Fibroblast of peridontal ligament (primary cell): ENCODE results near the gene STK40.

Source experiments
- DNase-seq: peaks from one replicate; pipeline ENCODE4 v3.0.0-alpha.2; 2010; ENCODE audit errors: extremely low read depth

STK40 gene

DNA sequence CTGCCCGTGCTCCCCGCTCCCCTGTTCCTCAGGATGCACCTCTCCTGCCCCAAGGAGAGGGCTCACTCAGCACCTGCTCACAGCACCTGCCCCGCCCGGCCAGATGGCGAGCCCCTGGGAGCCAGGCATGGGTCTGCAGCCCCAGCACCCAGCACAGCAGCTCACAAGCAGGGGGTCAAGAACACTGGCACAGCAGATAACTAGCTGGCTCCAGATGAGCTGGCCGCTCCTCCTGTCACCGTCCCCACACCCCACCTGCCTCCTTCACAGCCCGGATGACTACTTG, 41.4 kb downstream of the STK40 start:
- no peak for DNase-seq

DNA sequence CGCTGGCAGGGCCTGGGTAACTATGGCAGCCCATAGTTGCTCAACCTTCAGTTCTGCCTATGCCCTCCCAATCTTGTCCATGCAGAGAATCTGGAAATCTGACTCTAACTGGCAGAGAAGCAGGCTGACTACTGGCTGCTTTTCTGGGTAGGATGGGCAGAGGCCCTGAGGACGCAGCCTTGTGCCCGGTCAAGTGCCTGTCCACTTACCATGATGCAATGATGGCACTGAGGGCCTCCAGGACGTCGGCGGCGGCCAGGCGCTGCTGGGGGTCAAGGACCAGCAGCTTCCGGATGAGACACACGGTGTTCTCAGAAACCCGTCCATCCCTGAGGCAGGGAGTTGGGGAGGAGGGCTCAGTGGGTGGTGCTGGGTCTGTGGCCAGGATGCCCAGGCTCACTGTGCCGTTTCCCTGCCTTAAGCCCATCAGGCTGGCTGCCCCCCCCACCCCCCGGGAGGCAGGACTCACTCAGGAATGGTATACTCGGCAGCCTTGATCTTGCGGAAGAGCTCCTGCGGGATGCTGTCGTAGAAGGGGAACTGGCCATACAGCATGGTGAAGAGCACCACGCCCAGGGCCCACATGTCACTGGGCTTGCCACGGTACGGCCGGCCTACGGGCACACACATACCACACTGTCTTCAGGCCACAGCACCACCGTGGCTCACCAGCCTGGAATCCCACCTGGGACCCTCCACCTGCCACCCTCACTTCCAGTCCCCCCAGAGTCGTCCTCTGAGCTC, 41.9 kb downstream of the STK40 start:
- no peak for DNase-seq

DNA sequence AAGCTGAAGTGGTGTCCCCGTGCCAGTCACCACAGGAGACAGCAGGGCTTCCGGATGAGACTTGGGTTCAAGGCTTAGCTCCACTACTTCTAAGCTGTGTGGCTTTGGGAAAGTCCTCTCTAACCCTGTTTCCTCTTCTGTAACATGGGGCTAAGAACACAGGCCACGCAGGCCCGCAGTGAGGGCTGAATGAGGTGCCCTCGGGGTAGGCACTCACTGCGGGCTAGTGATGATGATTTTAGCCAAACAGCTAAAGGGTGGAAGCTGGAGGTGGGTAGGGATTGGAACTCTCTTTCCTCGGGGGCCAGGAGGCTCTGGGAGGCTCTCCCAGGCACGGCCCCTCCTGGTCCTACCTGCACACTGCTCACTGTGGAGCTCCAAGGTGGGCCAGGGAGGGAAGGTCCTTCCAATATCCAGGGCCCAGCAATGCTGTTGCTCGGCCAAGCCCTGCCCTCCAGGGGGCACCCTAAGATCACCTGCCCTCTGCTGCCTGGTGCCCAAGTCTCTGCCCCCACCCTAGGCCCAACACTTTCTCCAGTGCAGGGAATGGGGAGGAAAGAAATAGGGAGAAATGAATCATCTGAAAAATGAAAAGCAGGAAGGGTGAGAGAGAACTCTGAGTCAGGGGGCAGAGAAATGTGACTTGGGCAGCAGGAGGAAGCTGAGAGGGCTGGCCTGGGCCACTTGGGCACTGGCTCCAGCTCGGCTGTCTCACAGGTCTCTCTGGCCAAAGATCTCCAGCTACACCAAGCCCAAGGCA, 43.1 kb downstream of the STK40 start:
- DNase-seq: peak; percentile 67

DNA sequence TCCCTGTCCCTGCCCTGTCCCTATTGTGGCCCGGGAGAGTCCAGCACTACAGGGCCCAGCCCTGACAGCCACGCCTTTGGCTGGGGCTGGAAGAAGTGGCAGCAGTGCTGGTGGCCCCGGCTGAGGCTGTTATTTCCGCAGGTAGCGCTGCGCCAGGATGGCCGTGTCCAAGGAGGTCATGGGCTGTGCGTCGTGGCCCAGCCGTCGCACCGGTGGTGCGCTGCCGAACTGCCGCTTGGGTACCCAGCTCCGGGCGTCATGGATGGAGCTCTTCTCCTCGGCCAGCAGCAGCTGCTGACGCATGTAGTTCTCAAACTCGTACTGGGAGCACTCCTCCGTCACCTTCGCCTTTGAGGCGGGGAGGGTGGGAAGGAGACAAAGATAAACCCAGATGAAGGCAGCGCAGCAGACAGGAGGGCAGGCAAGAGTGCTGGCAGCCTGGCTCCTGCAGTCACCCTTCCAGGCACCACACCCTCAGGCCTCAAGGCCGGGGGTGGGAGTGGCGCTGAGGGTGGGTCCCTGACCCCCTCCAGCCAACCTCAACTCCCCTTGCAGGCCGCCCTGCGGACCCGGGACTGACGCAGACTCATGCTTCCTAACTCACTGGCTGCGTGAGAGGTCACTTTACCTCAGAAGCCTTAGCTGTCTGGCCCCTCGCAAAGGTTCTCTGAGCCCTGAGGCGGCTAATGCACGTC, 44.0 kb downstream of the STK40 start:
- DNase-seq: no peak

DNA sequence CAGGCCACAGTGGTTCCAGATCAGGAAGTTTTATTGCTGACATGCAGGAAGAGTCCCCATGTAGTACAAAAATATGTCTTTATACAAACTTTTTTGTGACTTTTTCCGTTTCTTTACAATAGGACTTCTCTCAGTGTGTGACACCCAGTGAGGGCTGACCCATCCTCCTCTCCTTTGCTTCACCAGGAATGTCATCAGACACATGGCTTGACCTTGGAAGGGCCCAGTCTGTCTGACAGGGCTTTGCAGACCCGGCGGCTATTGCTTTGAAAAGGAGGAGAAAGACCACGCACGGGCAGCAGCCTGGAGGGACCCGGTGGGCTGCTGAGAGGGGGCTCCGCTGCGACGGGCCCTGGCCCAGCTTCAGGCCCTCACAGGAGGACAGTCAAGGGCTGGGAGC, 46.1 kb downstream of the STK40 start:
- no peak for DNase-seq

DNA sequence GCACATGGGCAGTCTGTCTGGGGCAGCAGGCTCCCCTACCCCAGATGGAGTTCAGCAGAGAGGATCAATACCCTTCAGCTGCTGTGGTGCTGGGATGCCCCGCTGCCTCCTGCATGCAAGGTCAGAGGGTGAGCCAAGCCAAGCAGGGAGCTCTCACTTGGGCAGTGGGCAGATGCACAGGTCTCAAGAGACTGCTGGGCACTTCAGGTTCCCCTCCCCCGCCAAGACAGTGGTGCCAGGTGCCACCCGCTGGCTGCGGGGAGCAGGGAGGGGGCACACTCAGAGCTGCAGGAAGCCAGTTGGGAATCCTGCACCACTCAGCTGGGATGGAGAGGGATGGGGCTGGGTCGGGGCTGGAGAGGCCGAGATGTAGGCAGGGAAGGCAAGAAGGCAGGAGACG, 46.5 kb downstream of the STK40 start:
- DNase-seq: no peak

DNA sequence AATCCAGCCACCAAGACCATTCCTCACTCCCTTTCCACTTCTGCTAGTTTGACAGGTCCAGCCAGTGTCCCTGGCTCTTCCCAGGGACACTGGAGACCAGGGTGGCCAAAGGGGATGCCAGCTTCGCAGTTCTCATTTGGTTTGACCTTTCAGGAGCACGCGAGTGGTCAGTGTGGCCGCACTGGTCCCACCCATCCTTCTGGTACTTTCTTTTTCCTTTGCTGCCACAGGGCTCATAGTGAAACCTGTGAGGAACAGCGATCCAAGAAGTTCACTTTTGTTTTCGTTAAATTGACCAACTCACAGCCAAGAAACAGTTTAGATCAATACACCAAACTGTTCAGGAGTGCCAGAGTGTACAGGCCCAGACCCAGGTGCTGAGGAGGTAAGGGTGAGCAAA, 47.9 kb downstream of the STK40 start:
- no peak for DNase-seq

DNA sequence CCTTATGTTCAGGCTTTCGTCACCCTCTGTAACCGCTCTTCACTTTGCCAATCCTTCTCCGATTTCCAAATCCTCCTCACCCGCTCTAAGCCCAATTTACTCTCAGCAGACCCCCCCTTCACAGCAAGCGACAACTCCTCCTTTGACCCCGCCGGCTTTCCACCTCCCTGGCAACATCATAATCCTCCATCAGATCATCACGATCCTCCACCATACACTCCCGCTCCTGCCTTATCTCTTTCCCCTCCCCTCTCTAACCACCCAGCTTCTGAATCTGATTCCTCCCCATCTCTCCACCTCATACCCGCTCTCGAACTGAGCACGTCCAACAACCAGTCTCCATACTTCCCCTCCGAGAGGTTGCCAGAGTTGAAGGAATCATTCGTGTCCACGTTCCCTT, 54.8 kb downstream of the STK40 start:
- DNase-seq: peak; percentile 46

DNA sequence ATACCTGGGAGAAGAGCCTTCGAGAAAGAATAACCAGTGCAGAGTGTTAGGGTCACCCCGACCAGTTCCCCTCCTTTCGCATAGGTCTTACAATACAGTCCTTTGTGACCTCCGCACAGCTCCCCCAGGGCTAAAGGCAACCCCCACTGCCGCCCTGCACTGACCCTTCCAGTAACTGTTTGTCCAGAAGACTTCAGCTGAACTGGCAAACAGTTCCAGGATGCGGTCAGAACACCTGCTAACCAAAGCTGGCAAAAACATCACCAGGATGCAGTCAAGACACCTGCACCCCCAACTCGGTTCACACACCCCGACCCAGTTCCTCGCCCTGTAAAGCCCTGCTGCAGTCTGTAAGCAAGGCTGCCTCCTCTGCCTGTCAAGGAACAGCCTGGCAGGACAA, 55.9 kb downstream of the STK40 start:
- DNase-seq: no peak

DNA sequence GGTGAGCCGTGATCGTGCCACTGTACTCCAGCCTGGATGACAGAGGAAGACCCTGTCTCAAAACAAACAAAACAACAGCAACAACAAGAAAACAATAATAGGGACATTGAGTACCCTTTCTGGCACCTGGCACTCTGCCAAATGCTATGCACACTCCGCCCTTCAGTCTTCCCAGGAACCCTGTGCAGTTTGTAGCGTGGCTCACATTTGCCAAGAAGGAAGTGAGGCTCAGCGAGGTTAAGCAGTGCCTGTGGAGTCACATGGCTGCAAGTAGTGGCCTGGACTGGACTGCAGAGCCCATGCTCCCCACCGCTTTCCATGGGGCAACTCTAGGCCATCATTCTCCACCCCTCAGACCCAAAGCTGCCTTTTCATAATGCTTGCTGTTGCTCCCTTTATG, 57.0 kb downstream of the STK40 start:
- DNase-seq: no peak

DNA sequence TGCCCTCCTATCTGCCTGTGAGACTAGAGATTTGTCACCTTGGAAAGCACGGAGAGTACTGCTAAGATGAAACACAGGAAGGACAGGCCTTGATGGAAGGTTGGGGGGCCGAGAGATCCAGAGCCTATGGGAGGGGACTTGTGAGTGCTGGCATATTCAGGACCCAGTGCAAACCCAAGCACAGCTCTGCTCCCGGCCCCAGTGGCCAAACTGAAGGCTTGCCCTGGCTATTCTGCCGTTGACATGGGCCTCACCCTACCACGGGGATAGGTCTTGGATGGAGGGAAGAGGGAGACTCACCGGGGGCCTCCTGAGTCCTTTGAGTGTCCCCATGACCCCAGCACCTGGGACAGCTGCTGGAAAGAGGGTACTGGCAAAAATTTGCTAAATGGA, 57.6 kb downstream of the STK40 start:
- no peak for DNase-seq

DNA sequence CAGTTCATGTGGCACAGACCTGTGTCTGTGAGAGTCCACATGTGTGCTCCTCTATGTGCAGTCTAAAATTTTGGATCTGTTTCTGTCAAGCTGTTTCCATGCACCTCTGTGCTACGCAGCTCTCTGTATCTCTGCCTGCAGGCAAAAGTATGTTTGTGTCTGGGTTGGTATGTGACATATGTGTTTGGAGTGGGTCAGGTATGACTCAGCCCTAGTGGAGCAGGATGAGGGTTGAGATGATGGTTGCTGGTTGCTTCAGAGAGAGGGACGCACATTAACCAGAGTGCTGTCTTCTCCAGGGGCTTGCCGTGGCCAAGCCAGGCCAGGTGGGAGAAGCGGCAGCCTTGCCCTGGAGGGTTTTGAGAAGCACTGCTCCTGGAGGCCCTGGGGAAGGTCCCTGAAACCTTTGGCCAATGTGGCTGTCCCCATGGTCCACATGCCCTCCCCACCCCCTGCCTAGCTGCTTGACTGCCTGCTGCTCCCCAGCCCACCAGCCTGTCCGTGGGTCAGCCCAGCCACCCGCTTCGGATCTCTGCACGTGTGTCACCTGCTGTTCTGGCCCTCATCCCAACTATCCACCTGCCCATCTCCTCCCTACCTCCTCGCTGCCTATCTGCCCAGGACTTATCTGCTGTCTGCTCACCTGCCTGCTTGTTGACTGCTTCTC, 58.2 kb downstream of the STK40 start:
- peak; percentile 36 for DNase-seq

DNA sequence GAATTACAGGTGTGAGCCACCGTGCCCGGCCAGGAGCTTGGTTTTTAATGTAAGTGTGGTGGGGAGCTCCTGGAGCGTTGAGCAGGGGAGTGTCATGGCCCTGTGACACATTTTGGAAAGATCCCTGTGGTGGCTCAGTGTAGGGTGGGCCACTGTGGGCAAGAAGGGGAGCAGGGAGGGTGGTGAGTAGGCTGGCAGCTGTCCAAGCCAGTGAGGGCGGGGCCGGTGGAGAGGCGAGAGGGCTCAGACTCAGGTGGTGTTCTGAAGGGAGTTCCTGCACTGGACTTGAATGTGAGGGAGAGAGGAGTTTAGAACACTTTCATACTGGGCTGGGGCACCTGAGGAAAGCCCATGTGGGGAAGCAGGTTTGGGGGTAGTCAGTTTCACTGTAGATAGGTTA, 59.2 kb downstream of the STK40 start:
- no peak for DNase-seq

DNA sequence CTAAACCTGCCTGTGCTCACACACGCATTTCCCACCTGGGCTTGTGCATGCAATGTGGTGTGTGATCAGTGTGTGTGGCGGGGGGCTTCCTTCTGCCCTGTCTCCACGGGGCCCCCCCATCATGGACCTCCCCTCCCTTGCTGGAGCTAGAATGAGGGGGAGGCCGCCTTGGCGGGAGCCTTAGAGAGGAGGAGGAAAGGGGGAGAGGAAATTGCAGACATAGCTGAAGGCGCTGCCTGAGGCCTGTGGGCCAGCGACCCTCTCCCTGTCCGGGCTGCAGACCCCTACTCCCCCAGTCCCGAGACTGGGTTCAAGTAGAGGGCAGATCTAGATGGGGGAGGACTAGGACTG, 61.4 kb downstream of the STK40 start:
- DNase-seq: no peak

DNA sequence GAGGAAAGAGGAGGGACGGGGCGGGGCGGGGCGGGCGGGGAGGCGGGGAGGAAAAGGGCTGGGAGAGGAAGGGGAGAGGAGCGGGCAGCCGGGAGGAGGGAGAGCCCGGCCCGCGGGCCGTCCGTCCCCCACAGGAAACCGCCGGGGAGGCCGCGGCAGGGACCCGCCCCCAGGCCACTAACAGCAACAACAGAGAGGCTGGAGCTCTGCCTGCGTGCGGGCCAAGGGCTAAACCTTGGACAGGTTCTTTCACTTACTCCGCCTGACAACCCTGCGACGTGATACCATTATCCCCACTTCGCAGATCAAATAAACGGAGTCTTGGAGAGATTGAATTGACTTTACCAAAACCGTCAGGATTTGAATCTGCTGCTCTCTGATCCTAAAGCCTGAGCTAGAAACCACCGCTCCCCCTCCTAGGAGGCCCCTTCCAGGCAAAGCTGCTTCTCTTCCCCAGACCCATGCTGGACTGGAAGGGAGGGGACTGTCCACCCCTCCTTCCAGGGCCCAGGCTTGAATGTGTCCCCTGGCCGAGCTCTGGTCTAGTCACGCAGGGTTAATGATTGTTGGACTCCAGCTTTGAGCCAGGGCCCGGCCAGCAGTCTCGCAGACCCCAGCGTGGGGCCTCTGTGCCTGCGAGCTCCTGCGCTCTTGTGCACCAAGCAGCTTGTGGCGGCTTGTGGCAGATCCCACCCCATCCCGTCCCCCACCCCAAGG, 61.9 kb downstream of the STK40 start, which contains the start of gene EVA1B:
TSS of gene EVA1B (minus strand) at position 10 of the 717 bp plus-strand sequence. CDS start 608 bp downstream, outside the sequence.
- DNase-seq: peak; percentile 63

DNA sequence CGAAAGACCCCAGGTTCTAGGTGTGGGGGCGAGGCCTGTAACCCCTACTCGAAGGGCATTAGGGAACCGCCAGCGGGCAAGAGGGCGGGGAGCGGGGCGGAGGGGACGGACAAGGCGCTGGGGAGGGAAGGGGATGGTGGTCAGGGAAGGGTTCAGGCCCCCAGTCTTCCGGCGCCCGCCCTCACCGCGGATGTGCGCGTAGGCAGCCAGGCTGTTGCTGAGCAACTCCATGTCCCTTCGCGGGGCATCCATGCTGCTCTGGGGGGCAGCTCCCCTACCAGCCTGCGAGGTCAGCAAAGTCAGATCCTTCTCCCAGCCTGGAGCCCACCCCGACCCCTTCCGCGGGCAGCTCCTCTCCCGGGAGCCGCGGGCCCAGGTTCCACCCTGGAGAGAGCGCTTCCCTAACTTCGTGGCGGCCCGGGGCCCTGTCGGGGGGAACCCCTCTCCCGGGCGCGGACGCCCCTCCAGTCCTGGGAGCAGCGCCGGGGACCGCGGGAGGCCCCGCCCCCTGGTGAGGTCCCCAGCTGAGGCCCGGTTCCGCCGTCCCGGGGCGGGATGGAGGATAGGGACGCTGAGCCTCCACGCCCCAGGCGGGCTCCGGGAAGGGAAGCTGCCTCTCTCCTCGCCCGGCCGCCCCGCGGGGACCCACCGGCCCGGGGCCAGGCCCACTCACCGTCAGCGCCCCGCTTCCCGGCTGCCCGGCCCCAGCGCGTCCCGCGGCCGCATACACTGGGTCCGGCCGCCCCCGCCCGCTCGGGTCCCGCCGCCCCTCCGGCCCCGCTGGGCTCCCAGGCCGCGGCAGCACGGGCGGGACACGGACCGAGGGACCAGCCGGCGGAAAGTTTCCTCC, 62.7 kb downstream of the STK40 start:
- DNase-seq: peak; percentile 48

DNA sequence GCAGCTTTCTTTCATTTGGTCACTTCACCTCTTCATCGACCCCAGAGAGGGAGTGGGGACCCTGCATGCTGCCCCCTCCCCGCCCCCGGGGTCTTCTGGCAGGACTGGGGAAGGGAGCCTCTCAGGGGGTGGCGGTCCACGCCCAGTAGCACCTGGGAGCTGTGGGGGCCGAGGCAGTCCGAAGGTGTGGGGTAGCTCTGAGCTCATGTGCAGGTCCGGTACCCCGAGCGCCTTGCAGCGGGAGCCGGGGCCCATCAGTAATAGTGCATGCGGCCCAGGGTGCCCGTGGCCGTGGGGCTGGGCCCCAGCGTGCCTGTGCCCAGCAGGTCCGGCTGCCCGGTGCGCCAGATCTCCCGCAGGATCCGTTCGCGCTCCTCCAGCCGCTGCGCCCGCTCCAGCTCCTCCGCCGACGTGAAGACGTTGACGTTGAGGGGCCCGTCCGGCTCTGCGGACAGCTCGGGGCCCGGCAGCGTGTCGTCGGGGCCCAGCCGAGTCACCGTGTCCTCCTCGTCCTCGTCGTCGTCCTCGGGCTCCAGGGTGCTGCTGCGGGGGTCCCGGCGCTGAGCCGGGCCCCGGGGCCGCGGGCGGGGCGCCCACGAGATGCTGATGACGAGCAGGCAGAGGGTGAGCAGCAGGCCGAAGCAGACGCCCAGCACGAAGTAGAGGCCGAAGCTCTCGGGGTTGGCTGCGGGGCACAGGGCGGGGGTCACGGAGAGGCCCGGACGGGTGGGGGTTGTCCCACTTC, 63.5 kb downstream of the STK40 start:
- no peak for DNase-seq

DNA sequence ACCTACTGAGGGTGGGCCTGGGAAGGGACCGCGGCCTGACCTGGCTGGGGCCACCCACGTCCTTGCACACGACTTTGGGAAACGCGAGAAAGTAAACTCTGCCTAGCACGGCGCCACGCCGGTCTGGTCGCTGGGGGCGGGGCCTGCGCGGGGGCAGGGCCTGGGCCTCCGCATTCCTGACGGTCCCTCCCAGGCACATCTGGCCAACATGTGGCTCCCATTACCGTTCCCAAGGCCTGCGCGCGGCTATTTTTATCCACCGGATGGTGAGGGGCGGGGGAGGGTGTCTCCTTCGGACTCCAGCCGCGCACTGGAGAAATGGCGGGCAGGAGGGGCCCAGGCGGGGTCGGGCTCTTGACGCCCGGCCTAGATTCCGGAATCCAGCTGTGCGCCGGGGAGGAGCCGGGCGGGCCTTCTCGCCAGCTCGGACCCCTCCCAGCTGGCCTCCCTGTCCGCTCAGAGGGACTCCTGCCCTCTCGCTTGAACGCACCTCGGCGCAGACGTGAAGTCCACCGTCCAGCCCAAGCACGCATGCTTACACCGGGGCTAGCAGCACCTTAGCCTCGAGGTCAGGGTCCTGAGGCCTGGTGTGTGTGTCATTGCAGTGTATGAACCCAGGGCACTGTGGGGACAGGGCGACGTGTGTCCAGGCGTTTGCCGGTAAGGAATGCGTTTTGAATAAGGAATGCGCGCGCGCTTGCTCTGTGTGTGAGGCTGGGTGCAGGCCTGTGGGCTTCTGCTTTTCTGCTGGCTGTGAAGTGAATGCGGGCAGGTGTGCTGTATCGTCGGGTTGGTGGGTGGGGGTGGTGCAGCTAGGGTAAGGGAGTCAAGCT, 64.4 kb downstream of the STK40 start:
- peak; percentile 86 for DNase-seq

DNA sequence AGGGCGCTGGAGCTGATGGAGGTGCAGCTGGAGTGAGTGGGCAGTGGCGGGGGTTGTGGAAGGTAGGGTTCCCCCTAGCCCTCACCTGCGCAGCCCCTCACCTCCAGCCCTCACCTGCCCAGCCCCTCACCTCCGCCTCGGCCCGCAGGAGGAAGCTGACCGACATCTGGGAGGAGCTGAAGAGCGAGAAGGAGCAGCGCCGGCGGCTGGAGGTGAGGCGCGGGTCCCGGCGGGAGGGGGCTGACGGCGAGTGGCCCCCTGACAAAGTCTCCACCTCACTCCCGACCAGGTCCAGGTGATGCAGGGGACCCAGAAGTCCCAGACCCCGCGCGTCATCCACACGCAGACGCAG, 65.0 kb downstream of the STK40 start:
- DNase-seq: no peak
